AG08396 (cell line): ENCODE results near the gene CCDC170.

ENCODE experiments used
- DNase-seq: peaks from one replicate; pipeline ENCODE4 v3.0.0; 2012; ENCODE audit warnings: low spot score, mixed read lengths

The CCDC170 gene

GRCh38 chr6:151618717-151619116 is 124.9 kb downstream of the CCDC170 start:
- DNase-seq: no peak

- no peak for DNase-seq
Measured at GRCh38 chr6:151620179-151620578, 126.4 kb downstream of the CCDC170 start.

- no peak for DNase-seq
Measured at GRCh38 chr6:151624071-151624470, 130.3 kb downstream of the CCDC170 start.

- DNase-seq: no peak
Measured at GRCh38 chr6:151624481-151624880, 130.7 kb downstream of the CCDC170 start.

- DNase-seq: no peak
Measured at GRCh38 chr6:151624900-151625536, 131.2 kb downstream of the CCDC170 start.

DNA sequence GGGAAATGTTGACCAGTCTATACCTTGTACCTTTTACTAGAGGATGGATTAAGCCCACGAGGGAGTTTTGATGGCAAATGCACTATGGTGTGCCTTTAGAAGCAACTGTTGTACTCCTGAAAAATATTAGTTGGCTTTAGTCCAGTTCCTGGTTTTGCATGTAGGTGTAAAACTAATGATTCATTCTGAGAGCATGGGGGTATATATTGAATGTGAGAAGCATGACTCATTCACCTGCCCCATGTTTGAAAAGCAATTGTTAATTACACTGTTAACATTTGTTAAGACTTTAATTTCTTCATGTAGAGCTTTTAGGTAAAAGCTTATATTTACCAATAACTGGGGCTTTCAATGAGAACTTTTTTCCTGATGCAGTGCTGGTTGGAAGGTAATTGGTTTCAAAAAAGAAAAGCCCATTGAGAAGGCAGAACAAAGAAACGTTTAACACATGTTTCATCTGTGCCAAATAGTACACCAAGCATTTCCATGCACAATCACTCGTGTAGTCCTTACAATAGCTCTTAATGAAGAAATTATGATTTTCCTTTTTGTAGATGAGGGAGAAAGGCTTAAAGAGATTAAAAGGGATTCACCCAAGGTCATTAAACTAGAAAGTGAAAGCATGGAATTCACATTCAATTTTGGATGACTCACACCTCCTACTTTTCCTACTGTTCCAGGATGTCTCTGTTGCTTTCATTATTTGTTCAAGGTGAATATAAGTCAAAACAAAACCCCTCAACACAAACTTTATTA is 134.1 kb downstream of the CCDC170 start:
- no peak for DNase-seq

GRCh38 chr6:151629791-151630190 is 136.0 kb downstream of the CCDC170 start:
- DNase-seq: no peak

- no peak for DNase-seq
Measured at GRCh38 chr6:151630387-151630786, 136.6 kb downstream of the CCDC170 start.

DNA sequence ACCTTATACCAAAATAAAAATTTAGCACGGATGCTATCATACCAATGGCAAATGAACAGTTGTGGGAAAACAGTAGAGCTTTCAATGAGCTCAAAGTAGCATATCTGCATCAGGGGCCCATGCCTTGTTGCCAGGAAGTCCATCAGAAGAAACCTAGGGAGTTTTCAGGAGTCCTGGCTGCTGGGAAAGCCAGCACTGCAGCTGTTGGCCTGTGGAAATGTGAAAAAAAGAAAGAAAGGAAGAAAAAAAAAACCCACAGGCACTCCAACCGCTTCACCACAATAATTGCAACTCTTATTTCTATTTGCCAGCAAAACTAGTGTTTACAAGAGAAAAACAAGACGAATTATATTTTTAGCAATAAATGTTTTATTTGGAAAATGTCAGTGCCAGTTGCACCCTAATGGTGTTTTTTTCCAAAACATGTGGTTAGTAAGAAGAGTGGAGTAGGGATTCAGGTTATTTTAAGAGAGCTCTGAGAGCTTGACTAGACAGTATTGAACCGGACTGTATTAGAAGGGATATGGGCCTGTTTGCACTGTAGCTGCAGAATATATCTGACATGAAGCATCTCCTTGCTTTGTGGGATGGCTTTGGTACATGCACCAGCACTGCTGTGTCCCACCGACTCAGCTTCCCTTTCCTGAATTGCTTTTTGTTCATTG is 137.3 kb downstream of the CCDC170 start:
- no peak for DNase-seq

- no peak for DNase-seq
Measured at GRCh38 chr6:151632415-151632987, 138.7 kb downstream of the CCDC170 start.

- no peak for DNase-seq
Measured at GRCh38 chr6:151633526-151634335, 139.9 kb downstream of the CCDC170 start.

- DNase-seq: no peak
Measured at GRCh38 chr6:151634336-151634720, 140.5 kb downstream of the CCDC170 start.

DNA sequence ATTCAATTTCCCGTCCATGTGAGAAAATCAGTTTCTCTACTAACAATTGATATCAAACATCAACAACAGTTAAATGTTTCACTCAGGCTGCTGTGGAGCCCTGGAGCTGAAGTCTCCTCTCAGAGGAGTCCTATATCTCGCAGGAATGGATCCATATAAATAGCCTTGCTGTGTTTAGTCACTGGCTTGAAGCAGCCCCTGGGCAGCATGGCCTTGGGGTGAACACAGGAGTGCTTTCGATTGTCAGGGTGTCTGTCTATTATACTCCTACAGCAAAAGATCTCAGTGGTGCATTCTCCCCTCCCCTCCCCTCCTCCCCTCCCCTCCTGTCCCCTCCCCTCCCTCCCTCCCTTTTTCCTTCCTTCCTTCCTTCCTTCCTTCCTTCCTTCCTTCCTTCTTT is 141.9 kb downstream of the CCDC170 start:
- DNase-seq: no peak

DNA sequence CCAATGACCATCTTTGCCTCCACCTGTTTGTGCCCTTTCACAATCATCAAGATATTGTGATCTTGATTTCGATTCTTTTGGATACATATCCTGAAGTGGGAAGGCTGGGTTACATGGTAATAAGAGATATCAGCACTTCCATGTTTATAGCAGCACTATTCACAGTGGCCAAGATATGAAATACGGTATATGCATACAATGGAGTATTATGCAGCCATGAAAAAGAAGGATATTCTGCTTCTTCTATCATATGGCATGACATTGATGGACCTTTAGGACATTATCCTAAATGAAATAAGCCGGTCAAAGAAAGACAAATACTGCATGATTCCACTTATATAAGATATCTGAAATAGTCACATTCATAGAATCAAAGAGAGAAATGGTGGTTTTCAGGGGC is 144.0 kb downstream of the CCDC170 start:
- no peak for DNase-seq

DNA sequence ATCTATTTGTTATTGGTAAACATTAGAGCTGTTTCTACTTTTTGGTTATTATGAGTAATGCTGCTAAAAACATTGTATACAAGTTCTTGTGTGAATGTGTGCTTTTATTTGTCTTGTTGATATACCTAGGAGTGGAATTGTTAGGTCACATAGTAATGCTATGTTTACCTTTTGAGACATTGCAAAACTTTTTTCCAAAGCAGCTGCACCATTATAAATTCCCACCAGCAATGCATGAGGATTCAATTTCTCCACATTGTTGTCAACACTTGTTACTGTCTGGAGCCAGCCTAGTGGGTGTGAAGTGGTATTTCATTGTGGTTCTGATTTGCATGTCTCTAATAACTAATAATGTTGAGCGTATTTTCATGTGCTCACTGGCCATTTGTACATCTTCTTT is 145.9 kb downstream of the CCDC170 start:
- no peak for DNase-seq

- DNase-seq: no peak
Measured at GRCh38 chr6:151641028-151641427, 147.2 kb downstream of the CCDC170 start.

DNA sequence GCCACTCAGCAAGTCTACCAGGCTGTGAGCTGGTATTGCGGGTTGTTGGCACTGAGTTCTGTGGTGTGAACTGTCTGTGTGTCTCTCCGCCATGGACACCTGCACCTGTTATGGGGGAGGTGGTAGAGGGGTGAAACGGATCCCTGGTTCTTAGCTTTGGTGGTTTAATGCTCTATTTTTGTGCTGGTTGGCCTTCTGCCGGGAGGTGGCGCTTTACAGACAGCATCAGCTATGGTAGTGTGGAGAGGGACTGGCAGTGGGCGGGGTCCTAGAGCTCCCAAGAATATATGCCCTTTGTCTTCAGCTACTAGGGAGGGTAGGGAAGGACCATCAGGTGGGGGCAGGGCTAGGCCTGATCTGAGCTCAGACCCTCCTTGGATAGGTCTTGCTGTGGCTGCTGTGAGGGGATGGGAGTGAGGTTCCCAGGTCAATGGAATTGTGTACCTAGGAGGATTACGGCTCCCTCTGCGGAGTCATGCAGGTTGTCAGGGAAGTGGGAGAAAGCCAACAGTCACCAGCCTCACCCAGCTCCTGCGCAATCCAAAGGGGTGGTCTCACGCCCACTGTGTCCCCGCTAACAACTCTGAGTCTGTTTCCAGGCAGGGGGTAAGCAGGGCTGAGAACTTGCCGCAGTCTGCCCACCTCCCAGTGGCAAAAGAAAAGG is 154.3 kb downstream of the CCDC170 start:
- no peak for DNase-seq

- no peak for DNase-seq
Measured at GRCh38 chr6:151649835-151650234, 156.0 kb downstream of the CCDC170 start.

DNA sequence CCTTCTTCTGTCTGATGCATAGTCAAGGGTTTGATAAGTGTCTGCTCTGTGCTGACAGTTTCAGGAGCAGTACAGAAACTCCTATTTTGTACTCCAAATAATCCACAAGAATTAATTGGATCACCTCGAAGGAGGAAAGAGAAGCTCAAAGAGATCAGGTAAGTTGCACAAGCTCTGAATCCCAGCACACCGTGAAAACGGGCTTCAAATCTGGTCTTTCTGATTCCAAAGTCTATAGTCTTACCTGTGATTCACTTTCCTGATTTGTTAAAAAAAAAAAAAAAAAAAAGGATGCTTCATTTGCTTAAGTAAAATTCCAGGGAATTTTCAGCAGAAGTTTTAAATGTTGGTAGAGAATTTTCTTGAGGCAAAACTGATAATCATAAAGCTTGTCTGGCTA is 157.8 kb downstream of the CCDC170 start:
- no peak for DNase-seq

GRCh38 chr6:151652325-151652724 is 158.5 kb downstream of the CCDC170 start:
- no peak for DNase-seq

- no peak for DNase-seq
Measured at GRCh38 chr6:151655099-151655498, 161.3 kb downstream of the CCDC170 start.

DNA sequence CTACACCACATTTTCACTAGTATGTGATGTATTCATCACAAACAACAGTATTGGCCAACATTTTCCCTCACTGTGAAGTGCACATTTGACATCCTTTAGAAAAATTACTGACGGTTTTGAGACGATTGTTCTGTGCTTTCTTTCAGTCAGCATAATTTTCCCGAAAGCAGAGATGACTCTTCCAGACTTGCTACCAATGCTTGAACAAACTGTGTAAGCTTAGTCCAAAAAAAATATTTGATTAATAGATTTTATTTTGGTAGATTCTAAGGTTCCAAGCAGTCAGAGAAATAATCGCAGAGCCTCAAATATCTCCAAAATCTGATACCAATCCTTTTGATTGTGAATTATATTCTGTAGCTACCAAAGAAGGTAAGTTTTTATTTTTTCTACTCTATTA is 162.6 kb downstream of the CCDC170 start:
- no peak for DNase-seq
